GM21576 (cell line): ENCODE data around the gene KLC3.

Source experiments
- ATAC-seq: cut with Tn5 transposase; IDR thresholded peaks from one replicate; pipeline ENCODE4 v1.9.1; 2021; ENCODE audit warnings: mild to moderate bottlenecking, moderate library complexity; ENCODE audit not compliant: unreplicated experiment

Gene KLC3

DNA sequence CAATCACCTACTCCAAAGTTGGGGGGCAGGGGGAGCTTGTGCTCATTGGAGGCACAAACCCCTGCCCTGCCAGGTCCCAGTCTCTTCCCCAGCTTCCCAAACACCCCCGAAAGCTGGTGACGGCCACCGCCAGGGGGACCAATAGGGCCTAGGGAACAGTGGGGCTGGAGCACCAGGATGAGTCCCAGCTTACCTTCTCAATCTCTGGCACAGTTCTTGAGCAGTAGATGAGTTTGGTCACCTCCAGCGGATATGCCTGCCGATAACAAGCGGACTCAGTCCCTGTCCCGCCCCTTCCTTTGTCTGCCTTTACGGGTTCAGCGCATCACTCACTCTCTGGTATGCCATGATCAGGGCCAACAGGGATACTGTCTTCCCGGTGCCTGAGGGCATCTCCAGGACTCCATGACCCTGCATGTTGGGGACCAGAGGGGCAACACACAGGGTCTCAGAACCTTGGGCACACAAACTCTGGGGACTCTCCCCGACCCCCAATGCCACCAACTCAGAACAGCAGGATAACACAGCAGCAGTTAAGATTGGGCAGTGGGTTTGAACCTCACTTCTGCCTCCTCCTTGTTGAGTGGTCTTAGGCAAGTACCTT is 28.3 kb downstream of the KLC3 start:
- no peak for ATAC-seq

DNA sequence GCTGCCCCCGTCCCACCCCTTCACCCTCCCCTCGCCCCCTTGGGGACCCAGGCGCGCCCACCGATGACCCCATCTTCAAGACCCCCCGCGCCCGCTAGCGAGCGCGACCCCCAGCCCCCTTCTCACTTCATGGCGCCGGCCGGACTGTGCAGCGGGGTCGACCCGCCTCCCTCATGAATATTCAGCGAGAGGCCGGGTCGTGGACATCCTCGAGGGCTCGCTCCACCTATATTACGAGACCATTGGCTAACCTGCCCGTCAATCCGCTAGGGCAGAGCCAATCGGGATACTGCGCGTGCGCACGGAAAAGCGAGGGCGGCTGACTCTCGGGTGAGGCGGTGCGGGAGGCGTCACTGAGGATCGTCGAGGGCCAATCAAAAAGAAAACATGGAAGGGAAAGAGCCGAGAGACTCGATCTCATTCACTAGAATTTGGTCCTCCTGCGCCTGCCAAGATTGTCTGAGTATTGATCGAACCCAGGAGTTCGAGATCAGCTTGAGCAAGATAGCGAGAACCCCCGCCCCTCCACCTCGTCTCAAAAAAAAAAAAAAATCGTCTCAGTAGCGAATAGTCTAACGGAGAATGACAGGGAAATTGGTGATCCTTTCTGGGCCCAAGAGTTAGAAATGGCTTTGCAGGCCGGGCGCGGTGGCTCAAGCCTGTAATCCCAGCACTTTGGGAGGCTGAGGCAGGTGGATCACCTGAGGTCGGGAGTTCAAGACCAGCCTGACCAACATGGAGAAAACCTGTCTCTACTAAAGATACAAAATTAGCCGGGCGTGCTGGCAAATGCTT is 30.1 kb downstream of the KLC3 start, which contains the start of gene ERCC2:
ERCC2 (minus strand) TSS at position 164 of the 795 bp plus-strand sequence; CDS start at position 131, 33 bp downstream.
- peak; percentile 90 for ATAC-seq

DNA sequence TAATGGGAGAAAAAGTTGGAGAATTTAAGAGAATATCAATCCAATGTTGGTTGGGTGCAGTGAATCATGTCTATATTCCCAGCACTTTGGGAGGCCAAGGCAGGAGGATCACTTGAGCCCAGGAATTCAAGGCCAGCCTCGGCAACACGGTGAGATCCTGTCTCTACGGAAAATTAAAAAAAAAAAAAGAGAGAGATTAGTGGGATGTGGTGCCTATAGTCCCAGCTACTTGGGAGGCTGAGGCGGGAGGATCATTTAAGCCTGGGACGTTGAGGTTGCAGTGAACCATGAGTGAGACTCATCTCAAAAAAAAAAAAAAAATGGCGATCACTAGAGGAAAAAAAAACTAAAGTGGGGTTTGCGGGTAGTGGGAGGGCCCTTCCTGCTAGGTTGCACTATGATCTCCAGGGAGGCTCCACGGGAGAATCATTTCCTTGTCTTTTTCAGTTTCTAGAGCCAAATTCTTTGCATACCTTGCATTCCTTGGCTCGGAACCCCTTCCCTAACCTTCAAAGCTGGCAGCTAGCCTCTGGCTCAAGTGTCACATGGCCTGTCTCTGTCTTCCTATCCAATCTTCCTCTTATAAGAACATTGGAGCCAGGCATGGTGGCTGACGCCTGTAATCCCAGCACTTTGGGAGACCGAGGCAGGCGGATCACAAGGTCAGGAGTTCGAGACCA is 35.6 kb downstream of the KLC3 start:
- ATAC-seq, result no peak

DNA sequence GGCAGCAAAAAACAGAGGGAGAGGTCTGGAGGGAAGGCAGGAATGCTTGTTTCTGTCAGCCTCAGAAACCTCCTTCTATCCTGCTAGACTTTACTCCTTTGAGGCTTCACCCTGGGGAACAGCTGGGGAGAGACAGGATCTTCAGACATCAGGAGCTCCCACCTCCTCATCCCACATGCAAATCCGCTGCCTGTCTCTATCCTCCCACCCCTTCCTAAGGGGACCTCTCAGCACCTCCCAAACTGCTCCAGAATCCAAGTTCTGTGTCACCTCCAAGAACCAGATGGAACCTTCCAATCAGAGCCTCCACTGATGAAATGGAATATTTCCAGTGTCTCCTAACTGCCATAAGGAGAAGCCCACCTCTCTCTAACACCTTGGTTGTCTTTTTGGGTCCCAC is 39.6 kb downstream of the KLC3 start:
- ATAC-seq, result no peak

DNA sequence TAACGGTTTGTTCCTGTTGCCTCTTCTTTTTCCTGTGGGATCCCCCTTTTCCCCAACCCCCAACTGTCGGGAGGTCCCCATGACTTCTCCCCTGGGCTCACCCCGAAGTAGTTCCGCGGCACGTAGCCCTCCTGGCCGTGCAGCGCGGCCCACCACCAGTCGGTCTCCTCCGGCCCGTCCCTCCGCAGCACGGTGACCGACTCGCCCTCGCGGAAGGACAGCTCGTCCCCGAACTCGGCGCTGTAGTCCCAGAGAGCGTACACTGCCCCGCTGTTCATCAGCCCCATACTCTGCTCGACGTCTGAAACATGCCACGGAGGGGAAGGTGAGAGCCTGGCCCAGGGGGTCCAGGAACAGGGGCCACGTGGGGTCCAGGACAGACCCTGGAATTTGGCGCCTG is 41.9 kb downstream of the KLC3 start:
- no peak for ATAC-seq

DNA sequence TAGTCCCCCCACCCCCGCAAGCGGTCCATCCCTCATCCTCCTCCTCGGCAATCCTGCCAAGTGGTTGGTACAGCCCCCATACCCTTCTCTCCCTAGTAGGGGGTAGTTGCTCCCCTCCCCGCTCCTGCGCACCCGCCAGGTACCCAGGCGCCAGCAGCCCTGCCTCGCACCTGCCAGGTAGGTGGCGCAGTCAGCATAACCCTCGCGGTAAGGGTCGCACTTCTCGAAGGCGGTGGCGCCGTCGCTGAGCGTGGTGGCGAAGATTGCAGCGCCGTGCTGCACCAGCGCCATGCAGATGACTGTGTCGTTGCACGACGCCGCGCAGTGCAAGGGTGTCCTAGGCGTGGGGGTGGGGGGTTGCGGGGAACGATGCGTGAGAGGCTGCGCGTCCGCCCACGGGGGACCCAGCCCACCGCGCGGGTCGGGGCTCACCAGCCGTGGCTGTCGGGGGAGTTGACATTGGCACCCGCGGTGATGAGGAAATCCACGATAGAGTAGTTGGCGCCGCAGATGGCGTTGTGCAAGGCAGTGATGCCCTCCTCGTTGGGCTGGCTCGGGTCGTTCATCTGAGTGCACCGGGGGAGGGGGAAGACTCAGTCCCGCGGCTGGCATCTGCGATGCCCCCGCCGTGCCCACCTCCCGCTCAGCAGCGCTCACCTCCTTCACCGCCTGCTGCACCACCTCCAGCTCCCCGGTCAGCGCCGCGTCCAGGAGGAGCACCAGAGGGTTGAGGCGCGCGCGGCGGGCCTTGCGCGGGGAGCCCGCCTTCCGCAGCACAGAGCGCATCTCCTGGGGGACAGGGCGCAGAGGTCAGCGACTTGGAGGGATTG is 45.1 kb downstream of the KLC3 start:
- no peak for ATAC-seq

DNA sequence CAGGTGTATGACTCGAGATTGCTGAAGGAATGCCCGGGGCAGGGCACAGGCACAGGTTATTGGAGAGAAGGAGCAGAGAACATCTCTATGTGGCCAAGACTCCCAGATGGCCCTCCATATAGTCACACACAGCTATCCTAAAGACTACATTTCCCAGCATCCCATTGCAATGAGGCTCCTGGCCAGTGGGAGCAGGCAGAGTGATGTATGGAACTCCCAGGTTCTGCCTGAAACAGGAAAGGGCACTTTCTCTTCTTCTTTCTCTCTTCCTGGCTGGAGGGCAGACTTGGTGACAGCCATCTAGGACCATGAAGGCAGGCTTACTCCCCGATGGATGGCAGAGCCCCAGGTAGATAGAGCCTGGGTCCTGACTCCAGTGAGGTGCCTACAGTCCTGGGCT is 50.8 kb downstream of the KLC3 start:
- no peak for ATAC-seq

DNA sequence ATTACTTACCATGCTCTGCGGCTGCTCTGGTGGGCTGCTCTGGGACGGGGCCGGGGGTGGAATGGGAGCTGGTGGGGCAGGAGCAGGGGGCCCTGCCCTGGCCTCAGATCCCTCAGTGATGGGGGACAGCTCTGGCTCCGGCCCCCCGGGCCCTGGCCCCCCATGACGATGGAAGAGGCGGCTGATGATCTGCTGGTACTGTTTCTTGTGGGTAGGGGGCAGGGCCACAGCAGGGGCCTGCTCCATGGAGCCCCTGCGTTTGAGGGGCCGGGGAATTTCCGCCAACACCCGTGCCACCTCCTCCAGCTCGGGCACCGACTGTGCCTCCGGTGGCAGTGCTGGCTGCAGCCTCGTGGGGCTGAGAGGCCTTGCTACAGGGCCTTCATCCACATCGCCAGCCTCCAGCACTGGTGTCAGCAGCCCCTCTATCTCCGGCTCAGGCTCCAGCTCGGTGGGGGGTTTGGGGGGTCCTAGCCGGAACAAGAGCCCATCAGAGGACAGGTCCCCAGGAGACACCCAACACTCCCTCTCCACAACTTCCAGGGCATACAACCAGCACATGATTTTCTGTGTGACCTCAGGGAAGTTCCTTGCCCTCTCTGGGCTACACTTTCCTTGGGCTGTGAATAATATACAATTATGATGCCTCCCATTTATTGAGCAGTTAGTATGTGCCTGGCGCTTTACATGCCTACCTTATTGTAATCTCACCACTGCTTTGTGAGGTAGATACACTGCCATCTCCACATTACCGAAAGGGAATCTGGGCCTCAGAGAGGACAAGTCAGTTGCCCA is 51.5 kb downstream of the KLC3 start:
- no peak for ATAC-seq

DNA sequence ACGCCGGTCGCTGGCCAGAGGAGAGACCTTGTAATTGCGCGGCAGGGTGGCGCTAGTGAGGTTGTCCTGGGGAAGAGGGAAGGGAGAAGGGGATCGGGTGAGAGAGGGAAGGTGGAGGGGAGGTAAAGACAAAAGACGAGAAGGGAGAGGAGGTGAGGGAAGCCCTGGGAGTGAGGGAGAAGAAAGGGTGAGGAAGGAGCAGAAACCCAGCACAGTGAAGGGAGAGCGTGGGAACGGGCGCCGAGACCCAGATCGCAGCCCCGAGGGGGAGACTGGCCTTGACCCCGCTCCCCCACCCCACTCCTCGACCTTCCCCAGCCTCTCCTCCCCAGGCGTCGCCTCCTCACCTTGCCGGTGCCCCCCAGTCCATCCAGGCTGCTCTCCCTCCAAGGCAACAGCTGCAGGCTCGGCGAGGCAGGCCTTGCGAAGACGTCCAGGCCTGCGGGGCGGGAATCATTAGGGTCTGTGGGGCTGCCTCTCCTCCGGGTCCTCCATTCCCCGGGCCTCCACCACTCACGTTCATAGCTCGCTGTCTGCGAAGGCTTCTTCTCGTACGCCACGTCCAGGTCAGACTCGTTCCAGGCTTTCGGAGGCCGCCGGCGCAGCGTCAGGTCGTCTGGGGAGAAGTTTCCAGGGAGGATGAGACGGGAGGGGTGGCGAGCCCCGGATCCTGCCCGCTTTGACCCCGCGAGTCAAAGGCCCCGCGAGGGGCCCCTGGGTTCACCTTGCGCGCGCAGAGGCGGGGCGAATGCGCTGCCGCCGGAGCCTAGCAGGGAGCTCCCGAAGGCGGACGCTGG is 55.5 kb downstream of the KLC3 start:
- ATAC-seq, result no peak

DNA sequence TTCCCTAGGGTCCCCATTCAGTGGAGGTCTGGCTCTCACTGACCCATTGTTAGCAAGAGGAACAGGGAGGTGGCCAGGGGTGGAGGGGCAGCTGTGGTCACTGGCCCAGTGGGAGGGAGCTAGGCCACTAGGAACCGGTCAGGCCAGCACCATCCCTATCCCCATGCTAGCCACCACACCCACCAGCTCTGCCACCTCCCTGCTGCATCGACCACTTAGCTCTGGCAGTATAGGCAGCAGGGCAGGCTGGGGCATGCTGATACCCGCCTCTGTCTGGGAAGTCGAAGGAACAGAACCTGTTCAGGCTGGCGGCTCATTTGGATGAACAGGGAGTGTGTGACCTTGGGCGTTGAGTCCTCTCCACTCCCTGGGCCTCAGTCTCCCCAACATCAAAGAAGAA is 59.6 kb downstream of the KLC3 start:
- ATAC-seq, result no peak
